Upper lobe of right lung (tissue), 1 donor: ENCODE measurements around the gene CCL4. TPM values are rescaled to one million over a fixed set of nuclear protein-coding genes. Genes with fewer than 3 reads are reported as not detected.
"Not testable (repeated sequence)": the region's sequence is repeated elsewhere in the genome, so short reads cannot be mapped to it uniquely, and the experiment has no call there.

Experiments
- ATAC-seq: fragments of 200-7000 bp; cut with Tn5 transposase; one replicate; pipeline ENCODE4 v1.9.1; 2020; ENCODE audit warnings: mild to moderate bottlenecking, moderate library complexity
- DNase-seq: peaks from one replicate; pipeline ENCODE4 v3.0.0-alpha.2; 2020
- H3K27ac ChIP-seq: fragments of 200-600 bp; one replicate; pipeline ENCODE4 v1.8.0; 2022
- H3K27me3 ChIP-seq: fragments of 200-600 bp; one replicate; pipeline ENCODE4 v1.8.0; 2022; ENCODE audit warnings: mild to moderate bottlenecking
- H3K36me3 ChIP-seq: fragments of 200-600 bp; one replicate; pipeline ENCODE4 v1.8.0; 2022
- H3K4me1 ChIP-seq: fragments of 200-600 bp; one replicate; pipeline ENCODE4 v1.8.0; 2022
- H3K4me3 ChIP-seq: fragments of 200-600 bp; one replicate; pipeline ENCODE4 v1.8.0; 2022; ENCODE audit warnings: mild to moderate bottlenecking
- H3K9me3 ChIP-seq: fragments of 200-600 bp; one replicate; pipeline ENCODE4 v1.8.0; 2022
- CTCF ChIP-seq: fragments of 200-600 bp; IDR thresholded peaks from one replicate; pipeline ENCODE4 v1.8.0; 2022; ENCODE audit warnings: antibody characterized with exemption
- intact Hi-C: fragments of 100-400 bp; cut with DNase I; formaldehyde crosslinking; loops from one replicate; pipeline ENCODE4 v1.11.0; 2022
- total RNA-seq: library from RNA; stranded (reverse); fragmentation: NEBNext Ultra II Directional; extraction: Animal tissue kit (Norgen Biotek cat#: 25700); gene quantifications from one replicate; pipeline ENCODE4 v1.2.1, GENCODE V29; 2021
- donor health status: DM: no; HTN: yes; CAD: no; lungs with severe emphysema.

CCL4 gene
- total RNA-seq, 1 donor from 2014 or later = 12.5 TPM

- Histone ChIP-seq H3K27ac (no peak overlapping the region), H3K9me3 (peaks cover 3% of the 10 kb centered on the region), H3K27me3 (no peaks in the 10 kb centered on the region), H3K4me1 (no peaks in the 10 kb centered on the region), H3K36me3 (no peaks in the 10 kb centered on the region), H3K4me3 (no peak overlapping the region)
- no peak for TF ChIP-seq CTCF
- intact Hi-C loops = no loop called here
- DNase-seq = no peak
- ATAC-seq = no peak
Observed at GRCh38 chr17:36120221-36120620, 16.6 kb downstream of the CCL4 start.

- DNase-seq, H3K36me3 ChIP-seq, H3K9me3 ChIP-seq, H3K4me3 ChIP-seq, H3K27ac ChIP-seq, H3K27me3 ChIP-seq, intact Hi-C loops, ATAC-seq, H3K4me1 ChIP-seq: not testable (repeated sequence)
Observed at GRCh38 chr17:36121099-36121498, 17.5 kb downstream of the CCL4 start.

DNA sequence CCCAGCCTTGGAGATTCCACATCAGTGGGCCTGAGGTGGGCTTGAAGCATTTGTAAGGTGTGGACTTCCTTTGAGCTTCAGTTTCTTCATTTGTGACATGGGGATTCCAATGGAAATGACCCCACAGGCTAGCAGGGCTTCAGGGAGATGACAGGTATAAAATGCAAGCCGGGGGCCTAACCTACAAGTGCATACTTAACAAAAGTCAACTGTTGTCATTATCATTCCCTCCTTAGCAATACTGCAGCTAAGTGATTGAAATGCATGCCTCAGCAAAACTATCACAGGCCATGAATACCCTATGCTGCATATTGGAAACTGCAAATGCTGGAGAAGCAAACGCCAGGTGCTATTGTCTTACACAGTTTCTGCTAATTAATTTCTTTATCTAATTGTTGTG lies 19.8 kb downstream of the CCL4 start:
- Histone ChIP-seq H3K27ac (no peak overlapping the region), H3K4me1 (no peaks in the 10 kb centered on the region), H3K36me3 (no peaks in the 10 kb centered on the region), H3K9me3 (peaks cover 9% of the 10 kb centered on the region), H3K4me3 (no peak overlapping the region), H3K27me3 (no peaks in the 10 kb centered on the region)
- no peak for TF ChIP-seq CTCF
- ATAC-seq (no peak), DNase-seq (no peak)
- intact Hi-C loops = no loop called here

- Histone ChIP-seq H3K27me3 (no peaks in the 10 kb centered on the region), H3K4me1 (no peaks in the 10 kb centered on the region), H3K9me3 (peaks cover 9% of the 10 kb centered on the region), H3K27ac (no peak overlapping the region), H3K4me3 (no peak overlapping the region), H3K36me3 (no peaks in the 10 kb centered on the region)
- DNase-seq = no peak
- no peak for TF ChIP-seq CTCF
- intact Hi-C loops = no loop called here
- no peak for ATAC-seq
Observed at GRCh38 chr17:36124879-36125824, 21.5 kb downstream of the CCL4 start.

- TF ChIP-seq CTCF = no peak
- ATAC-seq (no peak), DNase-seq (no peak)
- no peak overlapping the region for H3K4me3 ChIP-seq
- H3K9me3 ChIP-seq = peaks cover 9% of the 10 kb centered on the region
- no peaks in the 10 kb centered on the region for H3K36me3 ChIP-seq
- intact Hi-C loops = no loop called here
- no peak overlapping the region for H3K27ac ChIP-seq
- H3K4me1 ChIP-seq = no peaks in the 10 kb centered on the region
- no peaks in the 10 kb centered on the region for H3K27me3 ChIP-seq
Observed at GRCh38 chr17:36127199-36127893, 23.7 kb downstream of the CCL4 start.

DNA sequence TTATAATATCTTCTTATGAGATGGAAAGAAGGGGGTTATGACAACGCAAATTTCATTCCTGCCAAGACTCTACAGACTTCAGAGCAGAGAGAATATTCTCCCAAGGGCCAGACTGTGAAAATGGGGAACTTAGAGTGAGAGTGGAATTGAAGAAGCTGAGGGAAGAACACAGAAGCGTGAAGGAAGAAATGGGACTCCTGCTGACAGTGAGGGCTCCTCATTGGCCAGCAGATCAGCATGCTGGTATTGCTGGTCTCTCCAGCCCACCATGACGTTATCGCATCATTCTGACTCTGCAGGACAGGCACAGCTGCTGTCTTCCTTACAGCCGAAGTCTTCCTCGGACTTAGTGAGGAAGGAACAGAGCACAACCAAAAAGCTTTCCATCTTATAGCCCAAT lies 24.3 kb downstream of the CCL4 start:
- H3K36me3 ChIP-seq = no peaks in the 10 kb centered on the region
- no peaks in the 10 kb centered on the region for H3K27me3 ChIP-seq
- no peak overlapping the region for H3K27ac ChIP-seq
- intact Hi-C loops = no loop called here
- ATAC-seq (peak; percentile 42), DNase-seq (no peak)
- H3K4me3 ChIP-seq = no peak overlapping the region
- TF ChIP-seq CTCF = no peak
- H3K9me3 ChIP-seq = peaks cover 9% of the 10 kb centered on the region
- no peaks in the 10 kb centered on the region for H3K4me1 ChIP-seq
